BJ (cell line): Measurements from ENCODE around the gene DPYD. TPM values are rescaled to one million over a fixed set of nuclear protein-coding genes. Genes with fewer than 3 reads are reported as not detected.

Experiments used
- CTCF ChIA-PET: fragments of 350-600 bp; formaldehyde crosslinking; extraction: SDS; loops from one replicate; lab custom pipeline; 2021; ENCODE audit warnings: antibody characterized with exemption, inconsistent platforms; lab: Yijun Ruan, JAX
- POLR2A ChIA-PET: fragments of 300-600 bp; sonication (Branson Sonifier 250); formaldehyde crosslinking; extraction: SDS; loops from one replicate; lab custom pipeline; 2021; ENCODE audit warnings: antibody characterized with exemption; lab: Charles Lee
- DNase-seq: peaks from one replicate; pipeline ENCODE4 v3.0.0-alpha.2; 2011; ENCODE audit warnings: low read depth
- H3K27me3 ChIP-seq: 2 replicates; pipeline ENCODE4 v1.6.0; 2011; ENCODE audit warnings: low read length; ENCODE audit not compliant: control insufficient read depth, insufficient read depth
- H3K36me3 ChIP-seq: 2 replicates; pipeline ENCODE4 v1.5.1; 2011; ENCODE audit warnings: low read length; ENCODE audit not compliant: control insufficient read depth, insufficient read depth
- H3K4me3 ChIP-seq: 2 replicates; pipeline ENCODE4 v1.5.1; 2011; ENCODE audit warnings: low read depth, mild to moderate bottlenecking, control low read depth, low read length
- polyA plus RNA-seq: library from polyadenylated mRNA; depleted of rRNA; stranded (reverse); fragments of >200 nt; gene quantifications from 2 replicates; pipeline ENCODE4 v1.2.3, GENCODE V29; 2011
- TF ChIP-seq, protein P1 (sequence below): IDR thresholded peaks from 2 replicates; pipeline ENCODE4 v1.5.1; 2011; ENCODE audit warnings: low read depth, mild to moderate bottlenecking, control low read depth, inconsistent platforms, low read length, moderate library complexity; ENCODE audit not compliant: insufficient read depth

Gene DPYD
- polyA plus RNA-seq, 1 experiment, result 13.1 TPM

DNA sequence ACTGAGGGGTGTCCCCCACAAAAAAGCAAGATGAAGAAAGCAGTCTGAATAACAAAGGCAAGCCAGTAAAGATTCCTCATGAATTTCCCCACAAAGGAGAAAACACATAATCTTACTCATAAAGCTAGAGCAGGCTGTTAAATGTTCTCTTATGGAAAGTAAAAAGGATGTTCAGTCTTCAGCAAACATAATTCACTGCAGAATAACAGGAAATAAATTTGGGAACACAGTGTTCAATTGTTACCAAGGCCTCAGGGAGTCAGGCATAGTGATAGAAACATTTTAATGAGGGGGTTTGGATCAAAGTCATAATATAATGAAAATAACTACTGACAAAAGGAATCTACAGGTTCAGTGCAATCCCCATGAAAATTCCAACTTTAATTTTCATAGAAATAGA lies 297.6 kb downstream of the DPYD start:
- ChIA-PET POLR2A (no interaction called here), CTCF (no interaction called here)
- TF ChIP-seq, protein P1, sequence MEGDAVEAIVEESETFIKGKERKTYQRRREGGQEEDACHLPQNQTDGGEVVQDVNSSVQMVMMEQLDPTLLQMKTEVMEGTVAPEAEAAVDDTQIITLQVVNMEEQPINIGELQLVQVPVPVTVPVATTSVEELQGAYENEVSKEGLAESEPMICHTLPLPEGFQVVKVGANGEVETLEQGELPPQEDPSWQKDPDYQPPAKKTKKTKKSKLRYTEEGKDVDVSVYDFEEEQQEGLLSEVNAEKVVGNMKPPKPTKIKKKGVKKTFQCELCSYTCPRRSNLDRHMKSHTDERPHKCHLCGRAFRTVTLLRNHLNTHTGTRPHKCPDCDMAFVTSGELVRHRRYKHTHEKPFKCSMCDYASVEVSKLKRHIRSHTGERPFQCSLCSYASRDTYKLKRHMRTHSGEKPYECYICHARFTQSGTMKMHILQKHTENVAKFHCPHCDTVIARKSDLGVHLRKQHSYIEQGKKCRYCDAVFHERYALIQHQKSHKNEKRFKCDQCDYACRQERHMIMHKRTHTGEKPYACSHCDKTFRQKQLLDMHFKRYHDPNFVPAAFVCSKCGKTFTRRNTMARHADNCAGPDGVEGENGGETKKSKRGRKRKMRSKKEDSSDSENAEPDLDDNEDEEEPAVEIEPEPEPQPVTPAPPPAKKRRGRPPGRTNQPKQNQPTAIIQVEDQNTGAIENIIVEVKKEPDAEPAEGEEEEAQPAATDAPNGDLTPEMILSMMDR, result no peak
- Histone ChIP-seq H3K4me3 (no peak overlapping the region), H3K27me3 (no peaks in the 10 kb centered on the region), H3K36me3 (no peaks in the 10 kb centered on the region)
- DNase-seq, result no peak

DNA sequence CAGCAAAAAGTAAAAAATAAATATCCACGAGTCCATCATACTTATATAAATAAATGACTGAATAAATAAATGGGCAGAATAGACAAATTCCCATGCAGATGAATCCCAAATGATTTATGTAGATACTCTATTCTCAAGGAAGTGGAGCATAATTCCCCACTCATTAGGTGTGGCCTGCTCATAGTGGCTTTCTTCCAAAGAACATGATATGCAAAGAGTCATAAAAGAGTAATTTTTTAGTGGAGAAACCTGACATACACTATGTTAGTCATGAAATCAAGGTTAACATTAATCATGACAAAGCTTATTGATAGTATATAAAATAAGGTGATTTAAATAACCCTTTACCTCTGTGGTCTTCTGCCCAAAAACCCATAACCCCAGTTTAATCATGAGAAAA lies 298.9 kb downstream of the DPYD start:
- TF ChIP-seq, protein P1, result no peak
- Histone ChIP-seq H3K36me3 (no peaks in the 10 kb centered on the region), H3K4me3 (no peak overlapping the region), H3K27me3 (no peaks in the 10 kb centered on the region)
- DNase-seq, result no peak
- CTCF ChIA-PET, result no interaction called here
- POLR2A ChIA-PET, result no interaction called here

DNA sequence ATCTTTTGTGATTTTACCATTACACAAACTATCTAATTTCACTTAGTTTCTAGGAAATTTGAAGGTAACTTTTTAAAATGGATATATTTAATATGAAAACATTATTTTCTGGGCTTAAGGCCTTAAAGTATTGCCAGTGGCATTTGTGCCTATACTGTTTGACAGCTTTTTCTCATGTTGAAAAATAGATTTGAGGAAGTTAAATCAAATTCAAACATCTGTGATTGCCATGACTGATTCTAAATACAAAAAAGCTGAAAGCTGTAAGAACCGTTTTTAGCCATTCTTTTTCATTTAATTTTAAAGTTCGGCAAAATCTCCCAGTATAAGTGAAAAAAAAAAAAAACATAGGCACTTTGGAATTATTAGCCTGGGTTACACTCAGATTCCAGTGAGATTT lies 301.1 kb downstream of the DPYD start:
- no peak for DNase-seq
- Histone ChIP-seq H3K27me3 (no peaks in the 10 kb centered on the region), H3K4me3 (no peak overlapping the region), H3K36me3 (no peaks in the 10 kb centered on the region)
- ChIA-PET CTCF (no interaction called here), POLR2A (no interaction called here)
- TF ChIP-seq, protein P1, result no peak

DNA sequence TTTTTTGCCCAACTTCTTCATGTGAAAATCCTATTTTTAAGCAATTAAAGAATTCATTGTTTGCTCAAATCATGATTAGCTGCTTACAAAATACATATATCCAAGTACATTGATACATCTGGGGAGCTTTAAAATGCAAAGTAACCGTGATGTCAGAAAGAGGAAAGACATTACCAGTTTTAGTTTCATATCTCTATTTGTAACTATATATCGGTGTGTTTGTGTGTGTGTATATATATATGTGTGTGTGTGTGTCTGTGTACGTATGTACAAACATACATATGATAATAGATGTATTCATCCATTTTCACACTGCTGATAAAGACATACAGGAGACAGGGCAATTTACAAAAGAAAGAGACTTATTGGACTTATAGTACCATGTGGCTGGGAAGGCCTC lies 310.1 kb downstream of the DPYD start:
- TF ChIP-seq, protein P1, result no peak
- CTCF ChIA-PET, result no interaction called here
- no peak overlapping the region for H3K4me3 ChIP-seq
- no peaks in the 10 kb centered on the region for H3K36me3 ChIP-seq
- no peak for DNase-seq
- no peaks in the 10 kb centered on the region for H3K27me3 ChIP-seq
- POLR2A ChIA-PET, result no interaction called here

DNA sequence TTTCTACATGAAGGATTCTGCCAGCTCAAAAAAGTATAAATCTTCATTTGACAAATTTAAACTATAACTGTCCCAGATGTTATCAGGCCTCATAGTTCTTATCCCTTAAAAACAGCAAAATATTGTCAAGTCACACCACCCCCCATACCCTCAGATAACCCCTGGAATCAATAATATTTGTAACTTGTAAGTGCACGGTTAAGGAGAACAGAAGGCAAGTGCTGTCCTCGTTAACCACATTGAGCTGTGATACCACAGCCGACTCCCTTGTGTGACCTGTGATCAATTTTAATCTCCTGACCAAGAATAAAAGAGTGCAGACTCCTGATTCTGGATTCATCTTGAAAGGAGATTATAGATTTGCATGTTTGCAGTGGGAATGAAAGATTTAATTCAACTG lies 310.7 kb downstream of the DPYD start:
- DNase-seq, result no peak
- ChIA-PET POLR2A (no interaction called here), CTCF (no interaction called here)
- Histone ChIP-seq H3K36me3 (no peaks in the 10 kb centered on the region), H3K4me3 (no peak overlapping the region), H3K27me3 (no peaks in the 10 kb centered on the region)
- TF ChIP-seq, protein P1, result no peak
